SK-N-SH (cell line): Measurements from ENCODE around the gene SERPINA12. TPM values are rescaled to one million over a fixed set of nuclear protein-coding genes. Genes with fewer than 3 reads are reported as not detected.

ENCODE experiments used
- CTCF ChIA-PET: fragments of 300-600, 350-600 bp; formaldehyde crosslinking; extraction: SDS; loops from one replicate; lab custom pipeline; 2021; lab: Yijun Ruan, JAX
- POLR2A ChIA-PET: fragments of 350-600 bp; sonication (Branson Sonifier 250); formaldehyde crosslinking; extraction: SDS; loops from one replicate; lab custom pipeline; 2020; ENCODE audit warnings: antibody characterized with exemption, inconsistent platforms; lab: Yijun Ruan, JAX
- DNase-seq: peaks from one replicate; pipeline ENCODE4 v3.0.0; 2012
- H2AFZ ChIP-seq: fragments of 200-600 bp; sonication (generic); 2 replicates; pipeline ENCODE4 v1.8.1; 2016; ENCODE audit warnings: antibody characterized with exemption, mild to moderate bottlenecking, low read depth
- H3F3A ChIP-seq: fragments of 200-600 bp; sonication (generic); replicated peaks from 2 replicates; pipeline ENCODE3; 2016; ENCODE audit warnings: antibody characterized with exemption, mild to moderate bottlenecking; ENCODE audit not compliant: insufficient read depth
- H3K27ac ChIP-seq, 2 experiments: fragments of 200-500 bp in 1 of 2; fragments of 200-600 bp in 1 of 2; sonication (Bioruptor generic) in 1 of 2; sonication (generic), shearing (Covaris generic) in 1 of 2; 2 replicates each; pipeline versions ENCODE4 v1.5.1 to v1.6.1; 2014 to 2016; ENCODE audit warnings: low read depth in 2 of 2, inconsistent platforms in 1 of 2, low read length in 1 of 2, mild to moderate bottlenecking in 1 of 2, mixed read lengths in 1 of 2
- H3K27me3 ChIP-seq: fragments of 200-600 bp; sonication (generic), shearing (Covaris generic); 2 replicates; pipeline ENCODE4 v1.6.1; 2016; ENCODE audit warnings: mixed run types; ENCODE audit not compliant: insufficient read depth
- H3K36me3 ChIP-seq, 2 experiments: fragments of 200-500 bp in 1 of 2; fragments of 200-600 bp in 1 of 2; sonication (Bioruptor generic) in 1 of 2; sonication (generic) in 1 of 2; replicated peaks in 1 of 2; 2 replicates each; pipeline versions ENCODE3 to v1.5.1; 2014 to 2016; ENCODE audit warnings: low read length in 1 of 2, mild to moderate bottlenecking in 1 of 2; ENCODE audit not compliant: insufficient read depth in 2 of 2, control insufficient read depth in 1 of 2
- H3K4me1 ChIP-seq, 2 experiments: fragments of 200-500 bp in 1 of 2; fragments of 200-600 bp in 1 of 2; sonication (Bioruptor generic) in 1 of 2; sonication (generic), shearing (Covaris generic) in 1 of 2; 2 replicates each; pipeline versions ENCODE4 v1.5.1 to v1.6.1; 2014 to 2016; ENCODE audit warnings: low read depth in 1 of 2, low read length in 1 of 2, mixed run types in 1 of 2; ENCODE audit not compliant: insufficient read depth in 2 of 2, control insufficient read depth in 1 of 2
- H3K4me2 ChIP-seq: fragments of 200-600 bp; sonication (generic), shearing (Covaris generic); 2 replicates; pipeline ENCODE4 v1.6.1; 2017; ENCODE audit warnings: mixed run types
- H3K4me3 ChIP-seq, 2 experiments: fragments of 200-500 bp in 1 of 2; fragments of 200-600 bp in 1 of 2; sonication (Bioruptor generic) in 1 of 2; sonication (generic), shearing (Covaris generic) in 1 of 2; 2 replicates each; pipeline versions ENCODE4 v1.5.1 to v1.8.1; 2014 to 2016; ENCODE audit warnings: low read depth in 2 of 2, inconsistent platforms in 1 of 2, low read length in 1 of 2, mild to moderate bottlenecking in 1 of 2, mixed read lengths in 1 of 2, moderate library complexity in 1 of 2
- H3K79me2 ChIP-seq: fragments of 200-600 bp; sonication (generic); 2 replicates; pipeline ENCODE4 v1.8.1; 2017; ENCODE audit warnings: mild to moderate bottlenecking; ENCODE audit not compliant: insufficient read depth
- H3K9ac ChIP-seq: fragments of 200-600 bp; sonication (generic); 2 replicates; pipeline ENCODE4 v1.6.1; 2017; ENCODE audit warnings: mixed run types
- H3K9me2 ChIP-seq: fragments of 200-600 bp; sonication (generic); 2 replicates; pipeline ENCODE4 v1.6.1; 2017; ENCODE audit warnings: mixed run types
- H3K9me3 ChIP-seq: fragments of 200-600 bp; sonication (generic); 2 replicates; pipeline ENCODE4 v1.6.1; 2017; ENCODE audit warnings: mixed run types, mild to moderate bottlenecking, moderate library complexity
- H4K20me1 ChIP-seq: fragments of 200-600 bp; sonication (generic); 2 replicates; pipeline ENCODE4 v1.6.1; 2017; ENCODE audit warnings: mild to moderate bottlenecking, mixed run types; ENCODE audit not compliant: insufficient read depth
- CHD2 ChIP-seq: fragments of 150-350 bp; IDR thresholded peaks from 2 replicates; pipeline ENCODE4 v1.6.1; 2018; ENCODE audit warnings: low read length; ENCODE audit not compliant: partially characterized antibody
- ELF1 ChIP-seq: IDR thresholded peaks from 2 replicates; pipeline ENCODE4 v1.4.0; 2012
- EP300 ChIP-seq, 2 experiments: IDR thresholded peaks; 2 replicates each; pipeline versions ENCODE4 v1.4.0 to v1.6.1; 2012; ENCODE audit warnings: borderline replicate concordance in 1 of 2, low read depth in 1 of 2, low read length in 1 of 2
- EZH2phosphoT487 ChIP-seq: fragments of 200-600 bp; sonication (generic); IDR thresholded peaks from 2 replicates; pipeline ENCODE4 v1.6.1; 2017; ENCODE audit warnings: low read depth, mixed run types, mild to moderate bottlenecking, antibody characterized with exemption, moderate library complexity, borderline replicate concordance
- FOSL2 ChIP-seq: IDR thresholded peaks from 2 replicates; pipeline ENCODE4 v1.4.0; 2012; ENCODE audit warnings: low read depth, mild to moderate bottlenecking, moderate library complexity, borderline replicate concordance
- FOXM1 ChIP-seq: IDR thresholded peaks from 2 replicates; pipeline ENCODE4 v1.4.0; 2012; ENCODE audit warnings: low read depth, mild to moderate bottlenecking
- GATA2 ChIP-seq: sonication (generic); formaldehyde crosslinking; IDR thresholded peaks from 2 replicates; pipeline ENCODE4 v1.5.0; 2020; ENCODE audit warnings: mild to moderate bottlenecking, missing genetic modification reagents
- MAX ChIP-seq: IDR thresholded peaks from 2 replicates; pipeline ENCODE4 v1.4.0; 2012; ENCODE audit warnings: low read depth
- MEF2A ChIP-seq: IDR thresholded peaks from 2 replicates; pipeline ENCODE4 v1.4.0; 2012; ENCODE audit warnings: low read depth, borderline replicate concordance
- MXI1 ChIP-seq: IDR thresholded peaks from 2 replicates; pipeline ENCODE4 v1.6.1; 2012; ENCODE audit warnings: mild to moderate bottlenecking, low read depth, low read length, improper control_type of control experiment
- NFIC ChIP-seq: IDR thresholded peaks from 2 replicates; pipeline ENCODE4 v1.4.0; 2012; ENCODE audit warnings: borderline replicate concordance
- RAD21 ChIP-seq: IDR thresholded peaks from 2 replicates; pipeline ENCODE4 v1.6.1; 2012; ENCODE audit warnings: mild to moderate bottlenecking, low read length
- RCOR1 ChIP-seq: fragments of 150-350 bp; IDR thresholded peaks from 2 replicates; pipeline ENCODE4 v1.6.1; 2017; ENCODE audit warnings: antibody characterized with exemption, low read length
- SIN3A ChIP-seq: IDR thresholded peaks from 2 replicates; pipeline ENCODE4 v1.6.1; 2012; ENCODE audit warnings: low read depth, mild to moderate bottlenecking, low read length, moderate library complexity, borderline replicate concordance
- TAF1 ChIP-seq: IDR thresholded peaks from 2 replicates; pipeline ENCODE4 v1.6.1; 2012; ENCODE audit warnings: low read depth, mild to moderate bottlenecking, low read length, moderate library complexity, borderline replicate concordance
- TEAD4 ChIP-seq: IDR thresholded peaks from 2 replicates; pipeline ENCODE4 v1.4.0; 2012; ENCODE audit warnings: mild to moderate bottlenecking, borderline replicate concordance; ENCODE audit not compliant: insufficient read depth
- ZBTB33 ChIP-seq: IDR thresholded peaks from 2 replicates; pipeline ENCODE4 v1.4.0; 2012; ENCODE audit warnings: low read depth, borderline replicate concordance
- WGBS: methylation state at CpG from one replicate; pipeline ENCODE4 v1.1.6; 2017; ENCODE audit warnings: low lambda C conversion rate; 5-methylcytosine and 5-hydroxymethylcytosine counted together
- polyA plus RNA-seq, 3 experiments: library from polyadenylated mRNA; depleted of rRNA; stranded (reverse); fragments of >200 nt; gene quantifications; 2 replicates each; pipeline ENCODE4 v1.2.3, GENCODE V29; 2012

The SERPINA12 gene
- polyA plus RNA-seq, 1 of the 3 experiments (the other 2 are of a cell fraction), result not detected

GRCh38 chr14:94501588-94502516, 7.4 kb downstream of the SERPINA12 start:
- Histone ChIP-seq H3K79me2 (no peaks in the 10 kb centered on the region), H3F3A (no peaks in the 10 kb centered on the region), H3K4me3 (no peak overlapping the region), H3K9me3 (no peaks in the 10 kb centered on the region), H3K36me3 (no peaks in the 10 kb centered on the region), H3K4me1 (no peaks in the 10 kb centered on the region), H3K4me2 (no peak overlapping the region), H3K27ac (no peak overlapping the region), H3K9ac (no peak overlapping the region), H3K27me3 (peaks cover 42% of the 10 kb centered on the region; the same call in 1 of the 2 replicates), H4K20me1 (no peaks in the 10 kb centered on the region), H2AFZ (no peak overlapping the region), H3K9me2 (no peaks in the 10 kb centered on the region)
- WGBS, result 39% methylated on average over 16 of the region's 16 CpGs
- POLR2A ChIA-PET, result no interaction called here
- no peak for DNase-seq
- CTCF ChIA-PET, result interaction anchor here (0.8 to 4.9 kb wide), 3 partner anchors 9 to 68 kb away, joined by 3 to 21 read pairs (median 3); no protein-coding TSS in a partner anchor
- TF ChIP-seq EZH2phosphoT487 (no peak), ZBTB33 (no peak), MXI1 (no peak), ELF1 (no peak), TAF1 (no peak), RCOR1 (no peak), SIN3A (no peak), GATA2 (CRISPR knock-in tag) (no peak), FOSL2 (no peak), MEF2A (no peak), TEAD4 (no peak), CHD2 (no peak), MAX (no peak), EP300 (IDR thresholded peaks at IDR 0.05; ENCODE audit: borderline replicate concordance in 1 of 2, low read depth in 1 of 2, low read length in 1 of 2) (no peak), FOXM1 (no peak), RAD21 (no peak), NFIC (no peak)
